ENCODE measurements around the gene CEMIP. TPM values are rescaled to one million over a fixed set of nuclear protein-coding genes. Genes with fewer than 3 reads are reported as not detected.

Gene CEMIP
- polyA plus RNA-seq, 1 of the 3 experiments (the other 2 are of a cell fraction) = 27.8 TPM

DNA sequence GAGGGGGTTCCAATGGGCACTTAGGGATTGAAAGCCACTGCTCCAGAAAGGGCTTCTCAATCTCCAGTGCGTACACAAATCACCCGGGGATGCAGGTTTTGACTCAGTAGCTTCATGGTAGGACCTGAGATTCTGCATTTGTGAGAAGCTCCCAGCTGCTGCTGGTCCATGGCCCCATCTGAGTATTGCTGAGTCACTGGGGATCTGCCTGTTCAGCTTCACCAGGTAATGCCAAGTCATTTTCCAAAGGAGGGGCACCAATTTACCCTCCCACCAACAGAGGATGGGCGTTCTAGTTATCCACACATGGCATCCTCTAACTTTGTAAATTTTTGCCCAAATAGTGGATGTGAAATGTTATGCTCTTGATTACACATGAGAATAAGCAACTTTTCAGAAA, 12.9 kb upstream of the CEMIP start:
- ChIA-PET POLR2A (no interaction called here), CTCF (interaction anchor here (1.0 to 4.2 kb wide), 3 partner anchors 11 to 311 kb away, joined by 3 to 24 read pairs (median 17); no protein-coding TSS in a partner anchor)
- H3K27me3 ChIP-seq (ENCODE audit: insufficient read depth) = no peaks in the 10 kb centered on the region
- no peak overlapping the region for H3K4me3 ChIP-seq (ENCODE audit: low read depth in 2 of 2, low read length in 1 of 2)
- no peaks in the 10 kb centered on the region for H3K9me2 ChIP-seq
- no peaks in the 10 kb centered on the region for H3K9me3 ChIP-seq
- no peak for TF ChIP-seq POLR2AphosphoS5 (IDR thresholded peaks at IDR 0.05; ENCODE audit: low read depth, low read length)
- no peak for TF ChIP-seq TAF1 (IDR thresholded peaks at IDR 0.05; ENCODE audit: borderline replicate concordance, low read depth, low read length)
- TF ChIP-seq NFIC (IDR thresholded peaks at IDR 0.05; ENCODE audit: borderline replicate concordance) = no peak
- TF ChIP-seq, protein P1, sequence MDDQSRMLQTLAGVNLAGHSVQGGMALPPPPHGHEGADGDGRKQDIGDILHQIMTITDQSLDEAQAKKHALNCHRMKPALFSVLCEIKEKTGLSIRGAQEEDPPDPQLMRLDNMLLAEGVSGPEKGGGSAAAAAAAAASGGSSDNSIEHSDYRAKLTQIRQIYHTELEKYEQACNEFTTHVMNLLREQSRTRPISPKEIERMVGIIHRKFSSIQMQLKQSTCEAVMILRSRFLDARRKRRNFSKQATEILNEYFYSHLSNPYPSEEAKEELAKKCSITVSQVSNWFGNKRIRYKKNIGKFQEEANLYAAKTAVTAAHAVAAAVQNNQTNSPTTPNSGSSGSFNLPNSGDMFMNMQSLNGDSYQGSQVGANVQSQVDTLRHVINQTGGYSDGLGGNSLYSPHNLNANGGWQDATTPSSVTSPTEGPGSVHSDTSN (IDR thresholded peaks at IDR 0.05) = no peak
- no peak for TF ChIP-seq SIN3A (IDR thresholded peaks at IDR 0.05; ENCODE audit: borderline replicate concordance, low read depth, low read length)
- no peak for TF ChIP-seq FOXJ3 (CRISPR knock-in tag; IDR thresholded peaks at IDR 0.05)
- no peak for TF ChIP-seq ELF1 (IDR thresholded peaks at IDR 0.05)
- TF ChIP-seq, protein P2, sequence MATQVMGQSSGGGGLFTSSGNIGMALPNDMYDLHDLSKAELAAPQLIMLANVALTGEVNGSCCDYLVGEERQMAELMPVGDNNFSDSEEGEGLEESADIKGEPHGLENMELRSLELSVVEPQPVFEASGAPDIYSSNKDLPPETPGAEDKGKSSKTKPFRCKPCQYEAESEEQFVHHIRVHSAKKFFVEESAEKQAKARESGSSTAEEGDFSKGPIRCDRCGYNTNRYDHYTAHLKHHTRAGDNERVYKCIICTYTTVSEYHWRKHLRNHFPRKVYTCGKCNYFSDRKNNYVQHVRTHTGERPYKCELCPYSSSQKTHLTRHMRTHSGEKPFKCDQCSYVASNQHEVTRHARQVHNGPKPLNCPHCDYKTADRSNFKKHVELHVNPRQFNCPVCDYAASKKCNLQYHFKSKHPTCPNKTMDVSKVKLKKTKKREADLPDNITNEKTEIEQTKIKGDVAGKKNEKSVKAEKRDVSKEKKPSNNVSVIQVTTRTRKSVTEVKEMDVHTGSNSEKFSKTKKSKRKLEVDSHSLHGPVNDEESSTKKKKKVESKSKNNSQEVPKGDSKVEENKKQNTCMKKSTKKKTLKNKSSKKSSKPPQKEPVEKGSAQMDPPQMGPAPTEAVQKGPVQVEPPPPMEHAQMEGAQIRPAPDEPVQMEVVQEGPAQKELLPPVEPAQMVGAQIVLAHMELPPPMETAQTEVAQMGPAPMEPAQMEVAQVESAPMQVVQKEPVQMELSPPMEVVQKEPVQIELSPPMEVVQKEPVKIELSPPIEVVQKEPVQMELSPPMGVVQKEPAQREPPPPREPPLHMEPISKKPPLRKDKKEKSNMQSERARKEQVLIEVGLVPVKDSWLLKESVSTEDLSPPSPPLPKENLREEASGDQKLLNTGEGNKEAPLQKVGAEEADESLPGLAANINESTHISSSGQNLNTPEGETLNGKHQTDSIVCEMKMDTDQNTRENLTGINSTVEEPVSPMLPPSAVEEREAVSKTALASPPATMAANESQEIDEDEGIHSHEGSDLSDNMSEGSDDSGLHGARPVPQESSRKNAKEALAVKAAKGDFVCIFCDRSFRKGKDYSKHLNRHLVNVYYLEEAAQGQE (IDR thresholded peaks at IDR 0.05; ENCODE audit: low read depth, low read length) = no peak
- TF ChIP-seq GABPA (IDR thresholded peaks at IDR 0.05; ENCODE audit: low read depth) = no peak
- no peak for TF ChIP-seq MEF2A (IDR thresholded peaks at IDR 0.05; ENCODE audit: borderline replicate concordance, low read depth)
- TF ChIP-seq FOXM1 (IDR thresholded peaks at IDR 0.05; ENCODE audit: low read depth) = no peak
- TF ChIP-seq TCF12 (IDR thresholded peaks at IDR 0.05) = no peak
- TF ChIP-seq SMC3 (IDR thresholded peaks at IDR 0.05; ENCODE audit: low read depth, low read length) = no peak
- TF ChIP-seq IRF3 (IDR thresholded peaks at IDR 0.05; ENCODE audit: low read depth, low read length) = no peak
- no peaks in the 10 kb centered on the region for H3K4me1 ChIP-seq (ENCODE audit: control insufficient read depth in 1 of 2, insufficient read depth in 2 of 2, low read depth in 1 of 2, low read length in 1 of 2)
- no peaks in the 10 kb centered on the region for H3K79me2 ChIP-seq (ENCODE audit: insufficient read depth)
- H3K36me3 ChIP-seq (replicated peaks in 1 of 2; ENCODE audit: control insufficient read depth in 1 of 2, insufficient read depth in 2 of 2, low read length in 1 of 2) = no peaks in the 10 kb centered on the region
- no peak overlapping the region for H3K27ac ChIP-seq (ENCODE audit: low read depth in 2 of 2, low read length in 1 of 2)
- no peak overlapping the region for H3K9ac ChIP-seq
- H3K4me2 ChIP-seq = no peak overlapping the region
- H2AFZ ChIP-seq (ENCODE audit: low read depth) = no peak overlapping the region
- DNase-seq = no peak
- 100% methylated on average over 2 of the region's 3 CpGs for WGBS (ENCODE audit: low lambda C conversion rate)
- H4K20me1 ChIP-seq (ENCODE audit: insufficient read depth) = no peaks in the 10 kb centered on the region
- no peaks in the 10 kb centered on the region for H3F3A ChIP-seq (replicated peaks; ENCODE audit: insufficient read depth)
